ENCODE data around the gene NEU4. TPM values are rescaled to one million over a fixed set of nuclear protein-coding genes. Genes with fewer than 3 reads are reported as not detected.
"Not testable (repeated sequence)": the region's sequence is repeated elsewhere in the genome, so short reads cannot be mapped to it uniquely, and the experiment has no call there.

The NEU4 gene, protein sequence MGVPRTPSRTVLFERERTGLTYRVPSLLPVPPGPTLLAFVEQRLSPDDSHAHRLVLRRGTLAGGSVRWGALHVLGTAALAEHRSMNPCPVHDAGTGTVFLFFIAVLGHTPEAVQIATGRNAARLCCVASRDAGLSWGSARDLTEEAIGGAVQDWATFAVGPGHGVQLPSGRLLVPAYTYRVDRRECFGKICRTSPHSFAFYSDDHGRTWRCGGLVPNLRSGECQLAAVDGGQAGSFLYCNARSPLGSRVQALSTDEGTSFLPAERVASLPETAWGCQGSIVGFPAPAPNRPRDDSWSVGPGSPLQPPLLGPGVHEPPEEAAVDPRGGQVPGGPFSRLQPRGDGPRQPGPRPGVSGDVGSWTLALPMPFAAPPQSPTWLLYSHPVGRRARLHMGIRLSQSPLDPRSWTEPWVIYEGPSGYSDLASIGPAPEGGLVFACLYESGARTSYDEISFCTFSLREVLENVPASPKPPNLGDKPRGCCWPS
- 100 to 1,000 TPM in 2 of 4 donors, 10 to 100 TPM in 2; 58.1 to 195 (median 93.9) TPM for total RNA-seq

DNA sequence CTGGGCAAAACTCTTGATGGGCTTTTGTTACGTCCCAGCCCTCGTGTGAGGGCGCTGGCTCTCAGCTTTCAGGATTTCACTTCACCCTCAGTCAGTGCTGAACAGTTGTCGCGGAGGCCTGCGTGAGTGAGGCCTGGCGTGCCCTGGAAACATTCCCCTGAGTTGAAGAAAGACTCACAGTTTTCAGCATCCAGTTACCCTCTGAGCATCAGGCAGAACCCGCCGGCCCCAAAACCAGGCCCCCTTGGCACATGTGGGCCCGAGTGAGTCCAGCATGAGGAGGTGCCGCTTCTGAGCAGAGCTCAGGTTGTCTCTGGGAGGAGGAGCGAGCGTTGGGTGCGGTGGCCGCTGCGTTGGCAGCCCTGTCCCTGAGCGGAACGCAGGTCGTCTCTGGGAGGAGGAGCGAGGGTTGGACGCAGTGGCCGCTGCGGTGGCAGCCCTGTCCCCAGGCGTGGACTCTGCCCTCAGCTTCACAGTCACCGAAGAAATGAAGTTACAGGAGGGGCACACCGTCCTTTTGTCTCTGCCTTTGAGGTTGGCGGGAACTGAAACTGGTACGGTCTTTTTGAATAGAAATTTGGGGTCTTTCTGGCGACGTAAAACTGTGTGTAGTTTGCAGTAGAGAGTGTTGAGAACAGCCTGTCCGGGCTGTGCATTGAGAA, at the start of gene NEU4:
Gene NEU4 (plus strand): TSS at position 473 of the 662 bp plus-strand sequence. CDS start 5,292 bp downstream, outside the sequence.
- Histone ChIP-seq H3K4me1 (peaks cover 3 to 22% (median 15%) of the 10 kb centered on the region in 4 donors), H3K27ac (peak within 1 kb of the TSS; percentile 73 to 88 (median 77)), H3K9me3 (no peaks in the 10 kb centered on the region), H3K36me3 (no peaks in the 10 kb centered on the region), H3K27me3 (peaks cover 9% of the 10 kb centered on the region), H3K4me3 (peak within 1 kb of the TSS in 3 of 4 donors; percentile 36 to 44 (median 43))
- 63 to 81% methylated on average over 3 to 31 of the region's 31 CpGs for WGBS, 2 donors (ENCODE audit: low coverage in 1 of 2)
- in situ Hi-C loops (cut with MboI; ENCODE audit: low pct_ligation_motif_present in 1 of 4, low pct_unique_long_range_greater_than_20kb in 1 of 4, low sequenced_read_pairs in 3 of 4), result no loop called here
- peak; percentile 85 for DNase-seq
- intact Hi-C loops (cut with DNase I; ENCODE audit: low total_unique reads), result no loop called here
- TF ChIP-seq, protein P1, sequence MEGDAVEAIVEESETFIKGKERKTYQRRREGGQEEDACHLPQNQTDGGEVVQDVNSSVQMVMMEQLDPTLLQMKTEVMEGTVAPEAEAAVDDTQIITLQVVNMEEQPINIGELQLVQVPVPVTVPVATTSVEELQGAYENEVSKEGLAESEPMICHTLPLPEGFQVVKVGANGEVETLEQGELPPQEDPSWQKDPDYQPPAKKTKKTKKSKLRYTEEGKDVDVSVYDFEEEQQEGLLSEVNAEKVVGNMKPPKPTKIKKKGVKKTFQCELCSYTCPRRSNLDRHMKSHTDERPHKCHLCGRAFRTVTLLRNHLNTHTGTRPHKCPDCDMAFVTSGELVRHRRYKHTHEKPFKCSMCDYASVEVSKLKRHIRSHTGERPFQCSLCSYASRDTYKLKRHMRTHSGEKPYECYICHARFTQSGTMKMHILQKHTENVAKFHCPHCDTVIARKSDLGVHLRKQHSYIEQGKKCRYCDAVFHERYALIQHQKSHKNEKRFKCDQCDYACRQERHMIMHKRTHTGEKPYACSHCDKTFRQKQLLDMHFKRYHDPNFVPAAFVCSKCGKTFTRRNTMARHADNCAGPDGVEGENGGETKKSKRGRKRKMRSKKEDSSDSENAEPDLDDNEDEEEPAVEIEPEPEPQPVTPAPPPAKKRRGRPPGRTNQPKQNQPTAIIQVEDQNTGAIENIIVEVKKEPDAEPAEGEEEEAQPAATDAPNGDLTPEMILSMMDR (IDR thresholded peaks at IDR 0.05), result no peak
- TF ChIP-seq EP300 (IDR thresholded peaks at IDR 0.05; ENCODE audit: low read depth) (no peak), POLR2AphosphoS5 (IDR thresholded peaks at IDR 0.05) (peak; percentile 56 to 79 (median 78)), POLR2A (IDR thresholded peaks at IDR 0.05) (peak; percentile 67)

DNA sequence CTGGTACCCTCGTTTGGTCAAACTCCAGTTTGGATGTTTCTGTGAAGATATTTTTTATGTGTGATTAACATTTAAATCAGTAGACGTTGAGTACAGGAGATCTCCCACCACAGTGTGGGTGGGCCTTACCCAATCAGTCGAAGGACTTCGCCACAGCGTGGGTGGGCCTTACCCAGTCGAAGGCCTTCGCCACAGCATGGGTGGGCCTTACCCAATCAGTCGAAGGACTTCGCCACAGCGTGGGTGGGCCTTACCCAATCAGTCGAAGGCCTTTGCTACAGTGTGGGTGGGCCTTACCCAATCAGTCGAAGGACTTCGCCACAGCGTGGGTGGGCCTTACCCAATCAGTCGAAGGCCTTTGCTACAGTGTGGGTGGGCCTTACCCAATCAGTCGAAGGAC, 49.1 kb upstream of the NEU4 start:
- intact Hi-C loops (cut with DNase I; ENCODE audit: low total_unique reads); in situ Hi-C loops (cut with MboI; ENCODE audit: low pct_ligation_motif_present in 1 of 4, low pct_unique_long_range_greater_than_20kb in 1 of 4, low sequenced_read_pairs in 3 of 4); DNase-seq; H3K36me3 ChIP-seq; H3K27ac ChIP-seq; H3K4me3 ChIP-seq; H3K27me3 ChIP-seq; H3K4me1 ChIP-seq; H3K9me3 ChIP-seq: not testable (repeated sequence)
- WGBS, 2 donors (ENCODE audit: low coverage in 1 of 2), result 83 to 89% methylated on average over 1 to 7 of the region's 16 CpGs

DNA sequence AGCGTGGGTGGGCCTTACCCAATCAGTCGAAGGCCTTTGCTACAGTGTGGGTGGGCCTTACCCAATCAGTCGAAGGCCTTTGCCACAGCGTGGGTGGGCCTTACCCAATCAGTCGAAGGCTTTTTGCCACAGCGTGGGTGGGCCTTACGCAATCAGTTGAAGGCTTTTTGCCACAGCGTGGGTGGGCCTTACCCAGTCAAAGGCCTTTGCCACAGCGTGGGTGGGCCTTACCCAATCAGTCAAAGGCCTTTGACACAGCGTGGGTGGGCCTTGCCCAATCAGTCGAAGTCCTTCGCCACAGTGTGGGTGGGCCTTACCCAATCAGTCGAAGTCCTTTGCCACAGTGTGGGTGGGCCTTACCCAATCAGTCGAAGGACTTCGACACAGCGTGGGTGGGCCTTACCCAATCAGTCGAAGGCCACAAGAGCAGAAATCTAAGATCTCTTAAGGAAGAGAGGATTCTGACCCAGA, 48.7 kb upstream of the NEU4 start:
- no peak overlapping the region for H3K27ac ChIP-seq
- H3K4me3 ChIP-seq, result no peak overlapping the region
- 96 to 100% methylated on average over 4 to 17 of the region's 17 CpGs for WGBS, 2 donors (ENCODE audit: low coverage in 1 of 2)
- TF ChIP-seq, protein P1 (IDR thresholded peaks at IDR 0.05), result no peak
- TF ChIP-seq POLR2AphosphoS5 (IDR thresholded peaks at IDR 0.05), result no peak
- no peaks in the 10 kb centered on the region for H3K27me3 ChIP-seq
- intact Hi-C loops (cut with DNase I; ENCODE audit: low total_unique reads) (no loop called here), in situ Hi-C loops (cut with MboI; ENCODE audit: low pct_ligation_motif_present in 1 of 4, low pct_unique_long_range_greater_than_20kb in 1 of 4, low sequenced_read_pairs in 3 of 4) (no loop called here)
- DNase-seq, result no peak
- no peaks in the 10 kb centered on the region for H3K9me3 ChIP-seq
- H3K36me3 ChIP-seq, result no peaks in the 10 kb centered on the region
- H3K4me1 ChIP-seq, result no peaks in the 10 kb centered on the region

DNA sequence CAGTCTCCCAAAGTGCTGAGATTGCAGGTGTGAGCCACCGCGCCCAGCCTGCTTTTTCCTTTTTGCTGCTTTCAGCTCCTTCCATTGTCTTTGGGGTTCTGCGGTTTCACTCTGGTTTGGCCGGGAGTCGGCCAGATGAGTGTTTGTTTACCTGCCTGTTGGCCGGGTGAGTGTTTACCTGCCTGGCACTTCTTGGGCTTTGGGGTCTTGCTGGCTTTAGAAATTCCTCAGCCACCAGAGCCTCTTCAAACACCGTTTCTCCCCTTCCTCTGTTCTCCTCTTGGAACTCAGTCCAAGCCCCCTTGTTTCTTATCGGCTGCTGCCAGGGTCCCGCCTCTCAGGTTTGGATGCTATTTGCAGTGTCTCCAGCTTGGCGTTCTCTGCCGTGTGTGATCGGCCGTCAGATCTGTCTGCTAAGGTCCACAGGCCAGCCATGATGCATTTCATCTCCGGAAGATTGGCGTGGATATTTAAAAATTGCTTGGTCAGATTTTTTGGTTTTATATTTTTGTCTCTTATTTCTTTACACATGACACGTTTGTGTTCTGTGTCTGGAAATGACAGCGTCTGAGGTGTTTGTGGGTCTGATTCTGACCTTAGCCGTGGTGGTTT, 46.6 kb upstream of the NEU4 start:
- 58 to 73% methylated on average over 7 to 18 of the region's 18 CpGs for WGBS, 2 donors (ENCODE audit: low coverage in 1 of 2)
- Histone ChIP-seq H3K4me3 (no peak overlapping the region), H3K27ac (peak overlapping the region in 1 of 4 donors; percentile 3)

More for the DNA sequence above, 46.6 kb upstream of the NEU4 start:
- no peaks in the 10 kb centered on the region for H3K36me3 ChIP-seq
- intact Hi-C loops (cut with DNase I; ENCODE audit: low total_unique reads), result no loop called here
- no peaks in the 10 kb centered on the region for H3K4me1 ChIP-seq
- DNase-seq, result no peak
- in situ Hi-C loops (cut with MboI; ENCODE audit: low pct_ligation_motif_present in 1 of 4, low pct_unique_long_range_greater_than_20kb in 1 of 4, low sequenced_read_pairs in 3 of 4), result no loop called here
- TF ChIP-seq POLR2A (IDR thresholded peaks at IDR 0.05) (no peak), EP300 (IDR thresholded peaks at IDR 0.05; ENCODE audit: low read depth) (no peak), POLR2AphosphoS5 (IDR thresholded peaks at IDR 0.05) (no peak)
- TF ChIP-seq, protein P1 (IDR thresholded peaks at IDR 0.05), result no peak
- H3K9me3 ChIP-seq, result no peaks in the 10 kb centered on the region
- no peaks in the 10 kb centered on the region for H3K27me3 ChIP-seq

Measured in transverse colon (tissue), 4 donors.